ENCODE results near the gene GPR63.

The GPR63 gene

GRCh38 chr6:96837081-96837971 is at the start of gene GPR63:
TSS of gene GPR63 (minus strand) at chr6:96837477. CDS start at chr6:96799731, 37,746 bp downstream.
- peak; percentile 54 to 64 for DNase-seq

GRCh38 chr6:96886519-96886918 is 49.2 kb upstream of the GPR63 start:
- no peak for DNase-seq

- DNase-seq = peak; percentile 7 to 11
These were observed 47.9 kb upstream of the GPR63 start for GRCh38 chr6:96885187-96885631.

- no peak for DNase-seq
These were observed 40.9 kb upstream of the GPR63 start for GRCh38 chr6:96878143-96878542.

- DNase-seq = no peak
These were observed 39.7 kb upstream of the GPR63 start for GRCh38 chr6:96876886-96877545.

- DNase-seq = no peak
These were observed 35.7 kb upstream of the GPR63 start for GRCh38 chr6:96872976-96873375.

GRCh38 chr6:96865055-96865405 is 27.8 kb upstream of the GPR63 start:
- DNase-seq = no peak

- no peak for DNase-seq
These were observed 27.2 kb upstream of the GPR63 start for GRCh38 chr6:96864216-96865054.

GRCh38 chr6:96862560-96862959 is 25.3 kb upstream of the GPR63 start:
- DNase-seq = no peak

- no peak for DNase-seq
These were observed 24.3 kb upstream of the GPR63 start for GRCh38 chr6:96861588-96861987.

- no peak for DNase-seq
These were observed 19.6 kb upstream of the GPR63 start for GRCh38 chr6:96856856-96857255.

- DNase-seq = no peak
These were observed 15.8 kb upstream of the GPR63 start for GRCh38 chr6:96853083-96853482.

GRCh38 chr6:96852605-96853004 is 15.3 kb upstream of the GPR63 start:
- DNase-seq = no peak

GRCh38 chr6:96851858-96852257 is 14.6 kb upstream of the GPR63 start:
- DNase-seq = no peak

- no peak for DNase-seq
These were observed 12.3 kb upstream of the GPR63 start for GRCh38 chr6:96849615-96850014.

- no peak for DNase-seq
These were observed 7.3 kb upstream of the GPR63 start for GRCh38 chr6:96844530-96844929.

- no peak for DNase-seq
These were observed 4.1 kb upstream of the GPR63 start for GRCh38 chr6:96841345-96841744.

GRCh38 chr6:96836631-96837080 is 621 bp downstream of the GPR63 start:
- peak in 1 of 2 experiments; percentile 17 for DNase-seq

- no peak for DNase-seq
These were observed 3.2 kb downstream of the GPR63 start for GRCh38 chr6:96834070-96834469.

- DNase-seq = no peak
These were observed 4.5 kb downstream of the GPR63 start for GRCh38 chr6:96832780-96833179.

- DNase-seq = no peak
These were observed 10.4 kb downstream of the GPR63 start for GRCh38 chr6:96826865-96827264.

- DNase-seq = no peak
These were observed 13.5 kb downstream of the GPR63 start for GRCh38 chr6:96823743-96824142.

- no peak for DNase-seq
These were observed 16.2 kb downstream of the GPR63 start for GRCh38 chr6:96821034-96821433.
